ENCODE results near the gene NFASC.

DNA sequence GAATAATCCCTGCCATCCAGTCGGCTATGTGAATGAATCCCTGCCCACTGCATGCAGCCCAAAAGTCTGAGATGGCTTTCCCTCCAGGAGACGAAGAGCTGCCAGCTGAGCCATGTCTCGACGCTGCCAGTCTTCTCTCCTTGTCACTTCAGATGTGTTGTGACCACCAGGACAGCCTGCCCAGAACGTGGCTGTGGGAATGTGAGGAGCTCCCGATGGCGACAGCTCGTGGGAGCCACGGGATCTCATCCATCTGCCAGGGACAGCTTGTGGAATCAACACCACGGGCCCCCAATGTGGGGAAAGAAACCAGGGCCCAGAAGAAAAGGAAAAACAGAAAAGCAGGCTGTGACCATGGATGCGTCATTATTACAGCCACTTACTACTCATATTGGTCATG is 67.2 kb downstream of the NFASC start:
- TF ChIP-seq, protein P1, sequence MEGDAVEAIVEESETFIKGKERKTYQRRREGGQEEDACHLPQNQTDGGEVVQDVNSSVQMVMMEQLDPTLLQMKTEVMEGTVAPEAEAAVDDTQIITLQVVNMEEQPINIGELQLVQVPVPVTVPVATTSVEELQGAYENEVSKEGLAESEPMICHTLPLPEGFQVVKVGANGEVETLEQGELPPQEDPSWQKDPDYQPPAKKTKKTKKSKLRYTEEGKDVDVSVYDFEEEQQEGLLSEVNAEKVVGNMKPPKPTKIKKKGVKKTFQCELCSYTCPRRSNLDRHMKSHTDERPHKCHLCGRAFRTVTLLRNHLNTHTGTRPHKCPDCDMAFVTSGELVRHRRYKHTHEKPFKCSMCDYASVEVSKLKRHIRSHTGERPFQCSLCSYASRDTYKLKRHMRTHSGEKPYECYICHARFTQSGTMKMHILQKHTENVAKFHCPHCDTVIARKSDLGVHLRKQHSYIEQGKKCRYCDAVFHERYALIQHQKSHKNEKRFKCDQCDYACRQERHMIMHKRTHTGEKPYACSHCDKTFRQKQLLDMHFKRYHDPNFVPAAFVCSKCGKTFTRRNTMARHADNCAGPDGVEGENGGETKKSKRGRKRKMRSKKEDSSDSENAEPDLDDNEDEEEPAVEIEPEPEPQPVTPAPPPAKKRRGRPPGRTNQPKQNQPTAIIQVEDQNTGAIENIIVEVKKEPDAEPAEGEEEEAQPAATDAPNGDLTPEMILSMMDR (IDR thresholded peaks at IDR 0.05; ENCODE audit: poor library complexity): no peak
- no peak for TF ChIP-seq EZH2 (IDR thresholded peaks at IDR 0.05; ENCODE audit: borderline replicate concordance)

All from hepatocyte (in vitro differentiated cells).